Subcutaneous adipose tissue (tissue), 4 donors: Measurements from ENCODE around the gene EEFSEC. TPM values are rescaled to one million over a fixed set of nuclear protein-coding genes. Genes with fewer than 3 reads are reported as not detected.

Experiments
- total RNA-seq, 4 donors: library from RNA; depleted of rRNA; stranded (reverse); fragments of >200 nt; gene quantifications; one replicate each; pipeline ENCODE4 v1.1.0, GENCODE V29; 2016
- TF ChIP-seq, protein P1 (sequence below): fragments of 450-650 bp; IDR thresholded peaks from one replicate; pipeline ENCODE4 v1.5.1; 2016; ENCODE audit warnings: low read depth, mild to moderate bottlenecking, control low read depth, antibody characterized with exemption, moderate library complexity

The EEFSEC gene
- total RNA-seq, 4 donors from 2014 or later = 13.7 to 26.9 (median 17.4) TPM

DNA sequence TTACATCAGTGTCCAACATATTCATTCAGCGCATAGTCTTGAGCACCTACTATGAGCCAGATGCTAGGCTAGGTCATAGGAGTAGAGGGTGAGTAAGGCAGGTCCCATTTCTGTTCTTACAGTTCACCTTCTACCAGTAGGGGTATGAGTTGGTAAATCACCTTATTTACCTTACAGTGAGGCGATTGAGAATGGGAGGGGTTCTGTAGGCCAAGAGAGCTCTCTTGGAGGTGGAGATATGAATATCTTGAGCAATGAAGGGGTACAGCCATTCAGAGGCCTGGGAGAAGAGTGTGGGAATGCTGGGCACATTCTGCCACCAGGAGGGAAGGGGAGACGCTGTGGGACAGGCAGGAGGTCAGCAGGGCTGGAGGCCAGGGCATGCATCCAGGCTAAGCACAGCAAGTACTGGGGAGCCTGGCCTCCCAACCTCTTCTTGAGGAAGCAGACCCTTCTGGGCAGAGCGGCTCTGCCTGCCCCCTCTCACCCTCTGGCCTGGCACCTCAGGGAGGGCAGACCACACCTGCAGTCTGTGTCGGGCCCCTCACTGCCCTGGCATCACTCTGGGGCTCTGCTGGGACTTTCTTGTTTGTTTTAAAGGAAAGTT lies 123.4 kb downstream of the EEFSEC start:
- TF ChIP-seq, protein P1, sequence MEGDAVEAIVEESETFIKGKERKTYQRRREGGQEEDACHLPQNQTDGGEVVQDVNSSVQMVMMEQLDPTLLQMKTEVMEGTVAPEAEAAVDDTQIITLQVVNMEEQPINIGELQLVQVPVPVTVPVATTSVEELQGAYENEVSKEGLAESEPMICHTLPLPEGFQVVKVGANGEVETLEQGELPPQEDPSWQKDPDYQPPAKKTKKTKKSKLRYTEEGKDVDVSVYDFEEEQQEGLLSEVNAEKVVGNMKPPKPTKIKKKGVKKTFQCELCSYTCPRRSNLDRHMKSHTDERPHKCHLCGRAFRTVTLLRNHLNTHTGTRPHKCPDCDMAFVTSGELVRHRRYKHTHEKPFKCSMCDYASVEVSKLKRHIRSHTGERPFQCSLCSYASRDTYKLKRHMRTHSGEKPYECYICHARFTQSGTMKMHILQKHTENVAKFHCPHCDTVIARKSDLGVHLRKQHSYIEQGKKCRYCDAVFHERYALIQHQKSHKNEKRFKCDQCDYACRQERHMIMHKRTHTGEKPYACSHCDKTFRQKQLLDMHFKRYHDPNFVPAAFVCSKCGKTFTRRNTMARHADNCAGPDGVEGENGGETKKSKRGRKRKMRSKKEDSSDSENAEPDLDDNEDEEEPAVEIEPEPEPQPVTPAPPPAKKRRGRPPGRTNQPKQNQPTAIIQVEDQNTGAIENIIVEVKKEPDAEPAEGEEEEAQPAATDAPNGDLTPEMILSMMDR = no peak

DNA sequence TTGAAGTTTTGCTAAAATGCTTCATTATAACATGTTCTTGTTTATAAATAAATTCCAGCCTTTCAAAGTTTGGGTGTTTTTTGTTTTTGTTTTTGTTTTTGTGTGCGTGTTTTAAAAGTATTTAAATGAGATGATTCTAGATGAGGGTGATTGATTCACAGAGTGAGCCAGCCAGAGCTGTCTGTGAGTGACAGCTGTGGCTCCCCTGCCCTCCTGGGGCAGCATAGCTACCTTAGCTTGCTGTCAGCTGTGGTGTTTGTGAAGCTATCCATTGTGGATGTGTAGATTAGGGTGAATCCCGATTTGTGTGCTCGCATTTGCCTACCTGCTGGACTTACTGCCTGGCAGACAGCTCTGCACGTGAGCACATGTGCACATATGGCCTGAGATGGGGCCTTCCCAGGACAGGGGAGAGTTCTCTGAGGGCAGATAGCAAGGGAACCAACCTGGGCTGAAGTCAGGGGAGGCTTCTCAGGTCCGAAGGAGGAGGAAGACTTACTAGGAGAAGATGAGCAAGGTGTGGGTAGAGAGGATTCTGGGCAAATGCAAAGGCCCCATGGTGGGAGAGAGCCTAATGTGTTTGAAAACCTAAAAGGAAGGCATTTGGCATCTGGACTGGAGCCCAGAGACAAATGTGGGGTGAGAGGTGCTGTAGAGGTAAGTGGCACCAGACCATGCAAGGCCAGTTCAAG lies 124.2 kb downstream of the EEFSEC start:
- TF ChIP-seq, protein P1 = no peak

DNA sequence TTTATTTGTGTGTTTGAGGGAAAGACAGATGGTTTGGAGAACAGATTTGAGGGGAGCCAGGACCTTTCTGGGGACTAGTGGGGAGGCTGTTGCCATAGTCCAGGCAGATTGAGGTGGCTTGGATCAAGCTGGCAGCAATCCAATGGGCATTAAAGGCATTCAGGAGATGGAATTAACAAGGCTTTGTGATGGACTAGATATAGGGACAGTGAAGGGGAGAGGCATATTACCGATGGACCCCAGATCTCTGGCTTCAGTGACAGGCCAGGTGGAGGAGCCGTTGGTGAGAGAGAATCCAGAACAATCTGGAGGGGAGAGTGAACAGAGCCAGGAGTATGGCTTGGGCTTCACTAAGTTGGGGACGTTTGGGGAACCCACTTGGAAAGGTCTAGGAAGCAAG lies 124.8 kb downstream of the EEFSEC start:
- TF ChIP-seq, protein P1 = no peak

DNA sequence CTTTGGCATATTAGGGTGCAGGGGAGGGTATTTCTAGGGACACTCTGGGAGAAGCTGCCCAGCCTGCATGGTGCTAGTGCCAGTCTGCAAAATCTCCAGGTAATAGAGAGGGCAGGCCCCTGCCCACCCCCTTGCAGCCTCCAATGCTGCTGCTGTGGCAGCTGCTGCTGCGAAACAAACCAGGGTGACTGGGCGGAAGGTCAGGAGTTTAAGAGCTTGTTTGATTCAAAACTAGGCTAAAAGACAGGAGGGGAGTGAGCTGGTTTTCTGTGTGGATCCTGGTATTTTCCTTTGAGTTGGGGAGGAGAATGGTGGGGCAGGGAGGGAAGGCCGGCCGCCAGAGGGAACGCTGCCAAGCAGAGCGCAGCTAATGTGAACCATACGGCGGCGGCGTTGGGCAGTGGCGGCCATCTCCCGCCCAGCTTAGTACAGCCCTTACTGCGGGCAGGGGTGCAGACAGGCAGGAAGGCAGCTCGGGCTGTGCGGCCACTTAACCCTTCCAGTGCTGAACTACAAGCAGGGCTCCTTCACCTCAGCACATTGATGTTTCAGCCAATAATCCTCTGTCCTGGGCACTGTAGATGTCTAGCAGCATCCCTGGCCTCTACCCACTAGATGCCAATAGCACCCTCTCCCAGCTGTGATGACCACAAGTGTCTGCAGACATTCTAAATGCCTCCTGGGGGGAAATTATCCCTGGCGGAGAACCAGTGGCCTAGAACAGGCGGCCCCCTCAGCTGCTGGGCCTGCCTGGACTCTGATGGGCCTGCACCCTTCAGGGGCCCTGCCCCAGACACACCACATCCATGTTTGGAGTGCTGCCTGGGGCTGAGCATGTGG lies 125.7 kb downstream of the EEFSEC start:
- TF ChIP-seq, protein P1 = no peak

DNA sequence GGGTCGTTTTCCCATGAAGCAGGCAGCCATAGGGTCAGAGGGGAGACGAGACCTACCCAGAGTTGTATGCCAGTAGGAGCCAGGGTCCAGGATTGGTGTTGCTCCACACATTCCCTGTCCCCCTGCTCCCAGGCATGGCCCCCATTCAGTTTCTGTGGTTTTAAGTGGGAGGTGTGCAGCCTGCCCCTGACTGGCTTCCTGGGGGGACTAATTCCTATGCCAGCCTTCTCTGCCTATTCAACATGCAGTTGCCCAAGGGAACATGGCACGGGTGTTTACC lies 126.3 kb downstream of the EEFSEC start:
- TF ChIP-seq, protein P1 = no peak

DNA sequence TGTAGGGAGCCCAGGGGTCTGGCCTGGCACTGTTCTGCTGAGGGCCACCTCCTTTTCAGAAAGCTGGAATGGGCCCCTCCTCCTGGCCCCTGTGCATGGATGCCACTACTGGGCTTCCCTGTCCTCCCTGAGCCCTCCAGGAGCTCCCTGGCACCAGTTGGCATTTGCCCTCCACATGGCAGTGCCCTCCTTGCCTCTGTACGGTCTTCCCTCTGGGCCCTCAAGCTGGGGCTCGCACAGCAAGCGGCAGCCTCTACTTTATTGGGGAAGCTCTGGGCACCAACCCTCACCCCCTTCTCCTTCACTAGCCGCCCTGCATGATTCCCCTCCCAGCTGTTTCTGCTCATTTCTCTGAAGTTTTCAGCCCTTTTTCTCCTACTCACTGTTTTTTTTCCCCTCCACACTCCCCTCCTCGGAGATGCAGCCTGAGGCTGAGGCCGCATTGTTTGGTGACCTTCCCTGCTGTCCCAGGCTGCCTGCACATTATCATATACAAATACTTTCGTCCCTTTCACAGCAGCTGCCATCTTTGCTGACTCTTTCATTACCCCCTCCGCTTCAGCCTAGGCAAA lies 127.3 kb downstream of the EEFSEC start:
- TF ChIP-seq, protein P1 = no peak

DNA sequence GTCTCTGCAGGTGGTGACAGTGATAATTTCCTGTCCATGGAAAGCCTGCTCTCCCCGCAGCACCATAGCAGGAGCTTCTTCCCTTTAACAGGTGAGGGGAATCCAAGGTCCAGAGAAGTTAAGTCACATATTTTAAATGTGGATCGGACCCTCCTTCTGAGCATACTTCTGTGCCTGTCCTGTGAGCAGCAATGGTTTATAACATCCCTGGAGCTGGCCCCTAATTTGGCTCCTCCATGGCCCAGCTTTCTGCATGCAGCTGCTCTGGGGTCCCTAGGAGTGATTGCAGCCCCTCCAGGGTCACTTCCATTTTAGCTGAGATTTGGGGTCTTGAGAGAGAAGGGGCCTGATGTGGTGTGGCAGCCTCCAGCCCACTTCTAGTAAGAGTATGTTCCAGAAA lies 127.8 kb downstream of the EEFSEC start:
- TF ChIP-seq, protein P1 = no peak
